Neuronal stem cell (in vitro differentiated cells): ENCODE data around the gene ADAMTS17.

ENCODE experiments used
- DNase-seq: peaks from one replicate; pipeline ENCODE4 v3.0.0-alpha.2; 2013; ENCODE audit warnings: low spot score
- H2AFZ ChIP-seq: one replicate; pipeline ENCODE4 v1.6.1; 2013; ENCODE audit warnings: mild to moderate bottlenecking, low read length, inconsistent platforms
- H2AK5ac ChIP-seq: 2 replicates; pipeline ENCODE4 v1.6.1; 2013; ENCODE audit warnings: low read depth, mild to moderate bottlenecking, inconsistent platforms, low read length, moderate library complexity, mixed read lengths
- H2BK120ac ChIP-seq: 2 replicates; pipeline ENCODE4 v1.6.1; 2013; ENCODE audit warnings: low read depth, mild to moderate bottlenecking, inconsistent platforms, low read length, moderate library complexity, mixed read lengths
- H2BK12ac ChIP-seq: one replicate; pipeline ENCODE4 v1.6.1; 2013; ENCODE audit warnings: low read length, inconsistent platforms
- H2BK15ac ChIP-seq: 2 replicates; pipeline ENCODE4 v1.6.1; 2013; ENCODE audit warnings: mild to moderate bottlenecking, low read length, inconsistent platforms, mixed read lengths
- H2BK5ac ChIP-seq: one replicate; pipeline ENCODE4 v1.6.1; 2013; ENCODE audit warnings: inconsistent platforms, mild to moderate bottlenecking, low read length, moderate library complexity
- H3K14ac ChIP-seq: one replicate; pipeline ENCODE4 v1.6.1; 2013; ENCODE audit warnings: low read length, inconsistent platforms
- H3K18ac ChIP-seq: 2 replicates; pipeline ENCODE4 v1.6.1; 2013; ENCODE audit warnings: low read length, inconsistent platforms
- H3K23ac ChIP-seq: 2 replicates; pipeline ENCODE4 v1.6.1; 2013; ENCODE audit warnings: low read depth, mild to moderate bottlenecking, mixed read lengths, low read length, inconsistent platforms; ENCODE audit not compliant: poor library complexity
- H3K27ac ChIP-seq: replicated peaks from 3 replicates; pipeline ENCODE4 v1.5.1; 2013; ENCODE audit warnings: low read length, inconsistent platforms
- H3K27me3 ChIP-seq, 3 experiments: 2 replicates each; pipeline ENCODE4 v1.6.1; 2013; ENCODE audit warnings: low read length in 3 of 3, mild to moderate bottlenecking in 2 of 3, inconsistent platforms in 1 of 3, low read depth in 1 of 3, mixed read lengths in 1 of 3, moderate library complexity in 1 of 3; ENCODE audit not compliant: control insufficient read depth in 3 of 3, insufficient read depth in 3 of 3
- H3K36me3 ChIP-seq, 2 donors: replicated peaks in 1 of 2; 2 replicates each; pipeline ENCODE4 v1.6.1; 2013; ENCODE audit warnings: low read length in 2 of 2; ENCODE audit not compliant: control insufficient read depth in 2 of 2, insufficient read depth in 2 of 2
- H3K4ac ChIP-seq: 2 replicates; pipeline ENCODE4 v1.6.1; 2013; ENCODE audit warnings: inconsistent platforms, mild to moderate bottlenecking, low read length, moderate library complexity
- H3K4me1 ChIP-seq, 2 donors: 1 replicate in 1 of 2; 2 replicates in 1 of 2; pipeline ENCODE4 v1.6.1; 2013; ENCODE audit warnings: low read length in 2 of 2, low read depth in 1 of 2; ENCODE audit not compliant: control insufficient read depth in 2 of 2, insufficient read depth in 1 of 2
- H3K4me2 ChIP-seq: one replicate; pipeline ENCODE4 v1.6.1; 2013; ENCODE audit warnings: mild to moderate bottlenecking, low read length, inconsistent platforms; ENCODE audit not compliant: insufficient read depth, poor library complexity, severe bottlenecking
- H3K4me3 ChIP-seq, 2 donors: 2 replicates each; pipeline ENCODE4 v1.5.1; 2013; ENCODE audit warnings: low read length in 2 of 2, mild to moderate bottlenecking in 2 of 2, inconsistent platforms in 1 of 2, moderate library complexity in 1 of 2
- H3K79me1 ChIP-seq: one replicate; pipeline ENCODE4 v1.6.1; 2013; ENCODE audit warnings: low read depth, mild to moderate bottlenecking, inconsistent platforms, low read length, moderate library complexity
- H3K9ac ChIP-seq: one replicate; pipeline ENCODE4 v1.6.1; 2013; ENCODE audit warnings: mild to moderate bottlenecking, low read depth, low read length, inconsistent platforms; ENCODE audit not compliant: poor library complexity
- H3K9me3 ChIP-seq, 2 donors: replicated peaks in 1 of 2; 2 replicates each; pipeline versions ENCODE3 to v1.6.1; 2013; ENCODE audit warnings: low read length in 2 of 2, mild to moderate bottlenecking in 2 of 2, inconsistent platforms in 1 of 2, low read depth in 1 of 2, mixed read lengths in 1 of 2, moderate library complexity in 1 of 2; ENCODE audit not compliant: control insufficient read depth in 2 of 2, insufficient read depth in 1 of 2
- H4K8ac ChIP-seq: one replicate; pipeline ENCODE4 v1.6.1; 2013; ENCODE audit warnings: low read depth, mild to moderate bottlenecking, inconsistent platforms, low read length, moderate library complexity
- H4K91ac ChIP-seq: one replicate; pipeline ENCODE4 v1.6.1; 2013; ENCODE audit warnings: low read length, low read depth, mild to moderate bottlenecking, inconsistent platforms; ENCODE audit not compliant: poor library complexity
- WGBS, 2 donors: extraction: QIAGEN DNeasy Blood & Tissue Kit; methylation state at CpG; one replicate each; pipeline ENCODE4 v1.1.7; 2013; ENCODE audit warnings: missing lambda C conversion rate in 2 of 2, mixed read lengths in 1 of 2; ENCODE audit not compliant: insufficient read length in 2 of 2, insufficient replicate concordance in 1 of 2; ENCODE audit errors: extremely low coverage in 2 of 2; 5-methylcytosine and 5-hydroxymethylcytosine counted together

Gene ADAMTS17

GRCh38 chr15:100355342-100355741 lies 13.6 kb upstream of the ADAMTS17 start:
- Histone ChIP-seq H3K23ac (no peak overlapping the region), H3K18ac (no peak overlapping the region), H3K4ac (no peak overlapping the region), H2BK120ac (no peak overlapping the region), H2BK5ac (no peak overlapping the region), H3K4me3 (no peak overlapping the region), H2BK15ac (no peak overlapping the region), H3K4me2 (no peak overlapping the region), H4K8ac (no peak overlapping the region), H3K79me1 (no peaks in the 10 kb centered on the region), H3K9ac (no peak overlapping the region), H3K36me3 (no peaks in the 10 kb centered on the region), H2AK5ac (no peak overlapping the region), H3K27me3 (no peaks in the 10 kb centered on the region), H4K91ac (no peak overlapping the region), H2BK12ac (no peak overlapping the region), H3K4me1 (peaks cover 0 to under 1% of the 10 kb centered on the region in 2 donors), H3K9me3 (no peaks in the 10 kb centered on the region), H3K14ac (no peak overlapping the region), H2AFZ (no peak overlapping the region), H3K27ac (no peak overlapping the region)
- WGBS, 2 donors = no CpG with 5 or more reads among the region's 2 CpGs
- no peak for DNase-seq

DNA sequence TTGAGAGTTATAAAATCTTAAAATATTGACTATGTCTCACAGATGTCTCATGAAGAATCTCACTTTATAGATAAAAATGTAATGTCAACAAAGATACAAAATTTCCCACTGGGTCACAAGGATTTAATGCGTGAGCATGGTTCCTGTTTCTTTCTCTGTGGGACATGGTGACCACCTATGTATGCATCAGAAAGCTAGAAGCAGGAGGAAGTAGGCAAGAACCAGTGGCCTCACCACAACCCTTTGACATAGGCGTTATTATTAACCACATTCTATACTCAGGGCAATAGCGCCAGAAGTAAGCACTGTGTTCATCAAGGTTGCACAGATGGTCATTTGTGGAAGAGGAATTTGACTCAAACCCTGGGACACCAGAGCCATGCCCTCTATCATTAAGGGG lies 11.7 kb upstream of the ADAMTS17 start:
- no peak overlapping the region for H4K8ac ChIP-seq
- H2BK15ac ChIP-seq = no peak overlapping the region
- no peak overlapping the region for H3K4ac ChIP-seq
- no peak overlapping the region for H2BK5ac ChIP-seq
- H2AK5ac ChIP-seq = no peak overlapping the region
- no CpG with 5 or more reads among the region's 3 CpGs for WGBS, 2 donors
- no peak overlapping the region for H2BK120ac ChIP-seq
- no peak for DNase-seq
- no peak overlapping the region for H3K14ac ChIP-seq
- no peak overlapping the region for H2AFZ ChIP-seq
- peaks cover 0 to 3% of the 10 kb centered on the region in 2 donors for H3K4me1 ChIP-seq
- H3K27me3 ChIP-seq = no peaks in the 10 kb centered on the region
- H3K79me1 ChIP-seq = no peaks in the 10 kb centered on the region
- no peak overlapping the region for H3K23ac ChIP-seq
- no peak overlapping the region for H4K91ac ChIP-seq
- H3K9me3 ChIP-seq = no peaks in the 10 kb centered on the region
- H2BK12ac ChIP-seq = no peak overlapping the region
- no peak overlapping the region for H3K27ac ChIP-seq
- H3K4me3 ChIP-seq = no peak overlapping the region
- H3K36me3 ChIP-seq = no peaks in the 10 kb centered on the region
- H3K9ac ChIP-seq = no peak overlapping the region
- H3K4me2 ChIP-seq = no peak overlapping the region
- no peak overlapping the region for H3K18ac ChIP-seq

DNA sequence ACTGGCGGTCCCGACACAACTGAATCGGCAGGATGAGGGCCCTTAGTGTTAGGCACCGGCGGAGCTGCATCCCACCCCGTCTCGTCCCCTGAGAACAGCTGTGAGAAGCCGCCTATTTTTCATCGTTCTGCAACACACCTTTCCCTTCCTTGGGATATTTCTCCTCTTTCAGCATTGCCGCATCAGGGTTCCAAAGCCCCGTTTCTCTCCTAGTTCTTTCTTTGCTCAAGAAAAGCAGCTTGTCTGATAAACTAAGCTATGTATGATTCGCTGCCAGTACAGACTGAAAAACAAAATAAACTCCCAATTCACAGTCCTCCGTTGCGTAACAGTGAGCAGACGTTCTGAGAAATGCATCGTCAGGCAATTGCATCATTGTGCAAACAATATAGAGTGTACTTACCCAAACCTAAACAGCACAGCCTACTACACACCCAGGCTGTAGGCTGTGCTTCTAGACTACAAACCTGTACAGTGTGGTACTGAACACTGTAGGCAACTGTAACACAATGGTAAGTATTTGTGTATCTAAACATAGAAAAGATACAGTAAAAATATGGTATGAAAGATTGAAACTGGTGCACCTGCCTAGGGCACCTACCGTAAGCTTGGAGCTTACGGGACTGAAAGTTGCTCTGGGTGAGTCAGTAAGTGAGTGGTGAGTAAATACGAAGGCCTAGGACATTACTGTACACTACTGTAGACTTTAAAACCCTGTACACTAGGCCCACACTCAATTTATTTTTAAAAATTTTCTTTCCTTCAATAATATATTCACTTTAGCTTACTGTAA lies 8.9 kb upstream of the ADAMTS17 start:
- H2BK15ac ChIP-seq = no peak overlapping the region
- H2AK5ac ChIP-seq = no peak overlapping the region
- H3K79me1 ChIP-seq = no peaks in the 10 kb centered on the region
- DNase-seq = no peak
- no peak overlapping the region for H2BK5ac ChIP-seq
- no peak overlapping the region for H3K23ac ChIP-seq
- H3K14ac ChIP-seq = no peak overlapping the region
- no peak overlapping the region for H2BK12ac ChIP-seq
- no peak overlapping the region for H4K8ac ChIP-seq
- no peak overlapping the region for H4K91ac ChIP-seq
- H3K36me3 ChIP-seq = no peaks in the 10 kb centered on the region
- no peak overlapping the region for H3K4me3 ChIP-seq
- no peak overlapping the region for H3K27ac ChIP-seq
- no peak overlapping the region for H3K9ac ChIP-seq
- no peak overlapping the region for H3K4me2 ChIP-seq
- H3K18ac ChIP-seq = peak overlapping the region; percentile 73
- WGBS, 2 donors = no CpG with 5 or more reads among the region's 19 CpGs
- peaks cover 0 to 3% (median 0%) of the 10 kb centered on the region in 3 experiments for H3K27me3 ChIP-seq
- H3K4me1 ChIP-seq = peaks cover 0 to 3% of the 10 kb centered on the region in 2 donors
- no peaks in the 10 kb centered on the region for H3K9me3 ChIP-seq
- H2BK120ac ChIP-seq = no peak overlapping the region
- peak overlapping the region; percentile 100 for H2AFZ ChIP-seq
- no peak overlapping the region for H3K4ac ChIP-seq

- Histone ChIP-seq H3K9ac (peak overlapping the region; percentile 84), H3K27me3 (peaks cover 0 to 3% (median 0%) of the 10 kb centered on the region in 3 experiments), H3K36me3 (no peaks in the 10 kb centered on the region), H3K4me1 (peaks cover 0 to 3% of the 10 kb centered on the region in 2 donors), H2BK12ac (no peak overlapping the region), H4K8ac (no peak overlapping the region), H2AFZ (peak overlapping the region; percentile 100), H3K79me1 (no peaks in the 10 kb centered on the region), H3K9me3 (no peaks in the 10 kb centered on the region), H3K4me3 (peak overlapping the region; percentile 58 to 96), H3K14ac (peak overlapping the region; percentile 28), H3K4ac (no peak overlapping the region), H2AK5ac (no peak overlapping the region), H2BK15ac (no peak overlapping the region), H3K23ac (peak overlapping the region; percentile 20), H3K27ac (no peak overlapping the region), H3K18ac (peak overlapping the region; percentile 96), H4K91ac (no peak overlapping the region), H3K4me2 (peak overlapping the region; percentile 86), H2BK120ac (peak overlapping the region; percentile 11), H2BK5ac (no peak overlapping the region)
- no CpG with 5 or more reads among the region's 43 CpGs for WGBS, 2 donors
- DNase-seq = peak; percentile 85
Observed at GRCh38 chr15:100349696-100350433, 8.1 kb upstream of the ADAMTS17 start.
